CD14-positive monocyte (primary cell): Measurements from ENCODE around the gene WDR91. TPM values are rescaled to one million over a fixed set of nuclear protein-coding genes. Genes with fewer than 3 reads are reported as not detected.

Experiments used
- DNase-seq, 3 donors: peaks; one replicate each; pipeline ENCODE4 v3.0.0-alpha.2; 2011 to 2022
- H2AFZ ChIP-seq: 2 replicates; pipeline ENCODE4 v1.6.0; 2012; ENCODE audit warnings: mild to moderate bottlenecking, low read depth, low read length, inconsistent platforms; ENCODE audit not compliant: insufficient read depth, poor library complexity, severe bottlenecking
- H3K27ac ChIP-seq, 2 donors: 1 replicate in 1 of 2; 2 replicates in 1 of 2; pipeline ENCODE4 v1.5.1; 2012 to 2013; ENCODE audit warnings: low read length in 2 of 2, control low read depth in 1 of 2, inconsistent platforms in 1 of 2, low read depth in 1 of 2, mild to moderate bottlenecking in 1 of 2
- H3K27me3 ChIP-seq, 2 donors: one replicate each; pipeline versions ENCODE4 v1.6.0 to v1.6.1; 2011 to 2013; ENCODE audit warnings: low read length in 2 of 2; ENCODE audit not compliant: control insufficient read depth in 2 of 2, insufficient read depth in 2 of 2
- H3K36me3 ChIP-seq, 2 donors: replicated peaks in 1 of 2; 1 replicate in 1 of 2; 2 replicates in 1 of 2; pipeline versions ENCODE4 v1.5.1 to v1.6.1; 2012 to 2013; ENCODE audit warnings: low read length in 2 of 2, control low read depth in 1 of 2, inconsistent platforms in 1 of 2, mild to moderate bottlenecking in 1 of 2; ENCODE audit not compliant: insufficient read depth in 2 of 2, control insufficient read depth in 1 of 2
- H3K4me1 ChIP-seq, 2 donors: 1 replicate in 1 of 2; 2 replicates in 1 of 2; pipeline versions ENCODE4 v1.5.1 to v1.6.1; 2012 to 2013; ENCODE audit warnings: low read length in 2 of 2, control low read depth in 1 of 2, inconsistent platforms in 1 of 2, mild to moderate bottlenecking in 1 of 2, moderate library complexity in 1 of 2; ENCODE audit not compliant: insufficient read depth in 2 of 2, control insufficient read depth in 1 of 2
- H3K4me2 ChIP-seq: replicated peaks from 2 replicates; pipeline ENCODE3; 2012; ENCODE audit warnings: low read length, moderate library complexity, mild to moderate bottlenecking; ENCODE audit not compliant: poor library complexity, severe bottlenecking; ENCODE audit errors: extremely low read depth
- H3K4me3 ChIP-seq, 3 experiments: fragments of 200-600 bp in 1 of 3; sonication (generic) in 1 of 3; replicated peaks in 1 of 3; 1 replicate in 2 of 3; 2 replicates in 1 of 3; pipeline ENCODE4 v1.5.1; 2011 to 2013; ENCODE audit warnings: low read length in 3 of 3, mild to moderate bottlenecking in 3 of 3, control low read depth in 2 of 3, low read depth in 2 of 3, inconsistent platforms in 1 of 3, moderate library complexity in 1 of 3
- H3K79me2 ChIP-seq: 2 replicates; pipeline ENCODE4 v1.6.0; 2012; ENCODE audit warnings: mild to moderate bottlenecking, control low read depth, inconsistent platforms, low read length, moderate library complexity; ENCODE audit not compliant: insufficient read depth
- H3K9ac ChIP-seq: 2 replicates; pipeline ENCODE4 v1.6.0; 2017; ENCODE audit warnings: low read length, mild to moderate bottlenecking; ENCODE audit not compliant: insufficient read depth, poor library complexity, severe bottlenecking
- H3K9me3 ChIP-seq, 2 donors: replicated peaks in 1 of 2; 1 replicate in 1 of 2; 2 replicates in 1 of 2; pipeline versions ENCODE4 v1.5.1 to v1.6.1; 2012 to 2013; ENCODE audit warnings: low read length in 2 of 2, control low read depth in 1 of 2; ENCODE audit not compliant: control insufficient read depth in 1 of 2, insufficient read depth in 1 of 2
- H4K20me1 ChIP-seq: 2 replicates; pipeline ENCODE4 v1.6.0; 2012; ENCODE audit warnings: mild to moderate bottlenecking, low read length, control low read depth, moderate library complexity; ENCODE audit not compliant: insufficient read depth
- H3K27ac Mint-ChIP-seq, 7 donors: one replicate each; pipeline ENCODE4 v1.8.0; 2020; ENCODE audit warnings: mild to moderate bottlenecking in 7 of 7, mixed read lengths in 7 of 7, moderate library complexity in 6 of 7, inconsistent platforms in 2 of 7
- H3K27me3 Mint-ChIP-seq, 3 donors: one replicate each; pipeline ENCODE4 v1.8.0; 2021 to 2022; ENCODE audit warnings: low read depth in 3 of 3, mild to moderate bottlenecking in 3 of 3, mixed read lengths in 3 of 3, moderate library complexity in 3 of 3, inconsistent platforms in 1 of 3
- H3K36me3 Mint-ChIP-seq, 2 donors: one replicate each; pipeline ENCODE4 v1.8.0; 2020; ENCODE audit warnings: mixed read lengths in 2 of 2, inconsistent platforms in 1 of 2, mild to moderate bottlenecking in 1 of 2
- H3K4me1 Mint-ChIP-seq: one replicate; pipeline ENCODE4 v1.8.0; 2020; ENCODE audit warnings: mild to moderate bottlenecking, mixed read lengths
- H3K4me3 Mint-ChIP-seq, 2 donors: one replicate each; pipeline ENCODE4 v1.8.0; 2020; ENCODE audit warnings: mild to moderate bottlenecking in 2 of 2, mixed read lengths in 2 of 2, moderate library complexity in 1 of 2
- H3K9me3 Mint-ChIP-seq, 7 donors: one replicate each; pipeline ENCODE4 v1.8.0; 2020 to 2022; ENCODE audit warnings: mixed read lengths in 7 of 7, mild to moderate bottlenecking in 6 of 7, moderate library complexity in 6 of 7, inconsistent platforms in 2 of 7
- WGBS: methylation state at CpG from one replicate; pipeline ENCODE4 v1.1.5; 2013; ENCODE audit warnings: missing lambda C conversion rate; ENCODE audit not compliant: insufficient coverage; 5-methylcytosine and 5-hydroxymethylcytosine counted together
- intact Hi-C, 2 donors: fragments of 100-400 bp; cut with micrococcal nuclease; formaldehyde crosslinking; loops; one replicate each; pipeline versions ENCODE4 v1.15.0 to v1.15.1; 2023
- polyA plus RNA-seq, 3 donors: library from polyadenylated mRNA; depleted of rRNA in 1 of 3; unstranded in 2 of 3; stranded (reverse) in 1 of 3; fragments of 300-500 nt in 2 of 3; fragments of >200 nt in 1 of 3; fragmentation: Illumina TruSeq in 2 of 3; gene quantifications; 1 replicate in 2 of 3; 2 replicates in 1 of 3; pipeline ENCODE4 v1.2.3, GENCODE V29; 2012 to 2021
- TF ChIP-seq, protein P1 (sequence below): fragments of 200-600 bp; IDR thresholded peaks from one replicate; pipeline ENCODE4 v1.8.0; 2022; ENCODE audit warnings: antibody characterized with exemption, mild to moderate bottlenecking

WDR91 gene
- polyA plus RNA-seq, 3 donors, result 2.5 to 35.0 (median 3.9) TPM

DNA sequence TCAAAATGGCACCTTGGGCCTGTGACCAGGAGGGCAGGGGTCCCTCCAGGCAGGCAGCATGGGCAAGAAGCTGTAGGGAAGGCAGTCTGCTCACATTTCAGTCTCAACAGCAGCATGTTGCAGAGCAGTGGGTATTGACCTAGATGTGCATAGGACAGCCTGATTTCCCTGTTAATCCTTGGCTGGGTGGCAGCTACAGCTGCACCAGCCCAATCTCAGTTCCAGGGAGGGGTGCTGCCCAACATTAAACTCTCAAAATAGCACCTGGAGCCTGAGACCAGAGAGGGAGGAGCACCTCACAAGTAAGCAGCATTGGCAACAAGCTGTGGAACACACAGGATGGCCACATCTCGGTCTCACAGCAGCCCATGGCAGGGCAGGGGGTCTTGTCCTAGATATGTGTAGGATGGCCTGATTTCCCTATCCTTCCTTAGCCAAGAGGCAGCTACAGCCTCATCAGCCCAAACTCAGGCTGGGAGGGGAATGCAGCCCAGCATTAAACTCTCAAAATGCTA, 53.1 kb downstream of the WDR91 start:
- H3K27me3 ChIP-seq, result no peaks in the 10 kb centered on the region
- DNase-seq, result no peak
- H3K27ac Mint-ChIP-seq, result peak overlapping the region in 2 of 7 donors; percentile 30 to 52
- peaks cover 29% of the 10 kb centered on the region for H4K20me1 ChIP-seq
- H3K4me3 Mint-ChIP-seq, result no peak overlapping the region
- H3K36me3 Mint-ChIP-seq, result peaks cover 50 to 73% of the 10 kb centered on the region in 2 donors
- peaks cover 81% of the 10 kb centered on the region for H3K79me2 ChIP-seq
- H3K36me3 ChIP-seq, result peaks cover 0 to 39% of the 10 kb centered on the region in 2 donors
- H3K9ac ChIP-seq, result no peak overlapping the region
- intact Hi-C loops, result no loop called here
- H3K27me3 Mint-ChIP-seq, result no peaks in the 10 kb centered on the region
- H3K27ac ChIP-seq, result peak overlapping the region in 1 of 2 donors; percentile 82
- no peak overlapping the region for H3K4me3 ChIP-seq
- H3K4me1 Mint-ChIP-seq, result peaks cover 37% of the 10 kb centered on the region
- TF ChIP-seq, protein P1, sequence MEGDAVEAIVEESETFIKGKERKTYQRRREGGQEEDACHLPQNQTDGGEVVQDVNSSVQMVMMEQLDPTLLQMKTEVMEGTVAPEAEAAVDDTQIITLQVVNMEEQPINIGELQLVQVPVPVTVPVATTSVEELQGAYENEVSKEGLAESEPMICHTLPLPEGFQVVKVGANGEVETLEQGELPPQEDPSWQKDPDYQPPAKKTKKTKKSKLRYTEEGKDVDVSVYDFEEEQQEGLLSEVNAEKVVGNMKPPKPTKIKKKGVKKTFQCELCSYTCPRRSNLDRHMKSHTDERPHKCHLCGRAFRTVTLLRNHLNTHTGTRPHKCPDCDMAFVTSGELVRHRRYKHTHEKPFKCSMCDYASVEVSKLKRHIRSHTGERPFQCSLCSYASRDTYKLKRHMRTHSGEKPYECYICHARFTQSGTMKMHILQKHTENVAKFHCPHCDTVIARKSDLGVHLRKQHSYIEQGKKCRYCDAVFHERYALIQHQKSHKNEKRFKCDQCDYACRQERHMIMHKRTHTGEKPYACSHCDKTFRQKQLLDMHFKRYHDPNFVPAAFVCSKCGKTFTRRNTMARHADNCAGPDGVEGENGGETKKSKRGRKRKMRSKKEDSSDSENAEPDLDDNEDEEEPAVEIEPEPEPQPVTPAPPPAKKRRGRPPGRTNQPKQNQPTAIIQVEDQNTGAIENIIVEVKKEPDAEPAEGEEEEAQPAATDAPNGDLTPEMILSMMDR, result no peak
- peaks cover 13 to 22% of the 10 kb centered on the region in 2 donors for H3K9me3 ChIP-seq
- peaks cover 20 to 45% (median 32%) of the 10 kb centered on the region in 7 donors for H3K9me3 Mint-ChIP-seq
- no peak overlapping the region for H3K4me2 ChIP-seq
- WGBS, result no CpG with 5 or more reads among the region's 1 CpG
- H2AFZ ChIP-seq, result no peak overlapping the region
- H3K4me1 ChIP-seq, result peaks cover 32 to 36% of the 10 kb centered on the region in 2 donors

DNA sequence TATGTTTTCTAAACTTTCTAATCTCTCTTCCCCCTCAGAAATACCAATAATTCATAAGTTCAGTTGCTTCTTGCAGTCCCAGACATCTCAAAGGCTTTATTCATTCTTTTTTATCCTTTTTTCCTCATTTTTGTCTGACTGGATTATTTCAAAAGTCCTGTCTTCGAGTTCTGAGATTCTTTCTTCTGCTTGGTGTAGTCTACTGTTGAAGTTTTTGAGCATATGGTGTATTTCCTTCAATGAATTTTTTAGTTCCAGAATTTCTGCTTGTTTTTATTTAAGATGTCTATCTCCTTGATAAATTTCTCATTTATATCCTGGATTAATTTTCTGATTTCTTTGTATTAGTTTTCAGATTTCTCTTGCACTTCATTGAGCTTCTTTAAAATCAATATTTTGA, 55.0 kb downstream of the WDR91 start:
- Mint-ChIP-seq H3K27ac (no peak overlapping the region), H3K9me3 (peaks cover 20 to 47% (median 29%) of the 10 kb centered on the region in 7 donors), H3K4me3 (no peak overlapping the region), H3K27me3 (no peaks in the 10 kb centered on the region), H3K4me1 (peaks cover 42% of the 10 kb centered on the region), H3K36me3 (peaks cover 49 to 74% of the 10 kb centered on the region in 2 donors)
- no peak for DNase-seq
- Histone ChIP-seq H3K79me2 (peaks cover 79% of the 10 kb centered on the region), H2AFZ (no peak overlapping the region), H3K9me3 (peaks cover 13 to 22% of the 10 kb centered on the region in 2 donors), H4K20me1 (peaks cover 19% of the 10 kb centered on the region), H3K4me1 (peaks cover 36 to 44% of the 10 kb centered on the region in 2 donors), H3K27ac (no peak overlapping the region), H3K4me2 (no peak overlapping the region), H3K9ac (no peak overlapping the region), H3K27me3 (no peaks in the 10 kb centered on the region), H3K36me3 (peaks cover 0 to 33% of the 10 kb centered on the region in 2 donors), H3K4me3 (no peak overlapping the region)
- TF ChIP-seq, protein P1, result no peak
- WGBS, result no CpG with 5 or more reads among the region's 1 CpG
- intact Hi-C loops, result no loop called here
